HUDEP-2 (cell line): ENCODE results near the gene STEAP1.
"Not testable (repeated sequence)": the region's sequence is repeated elsewhere in the genome, so short reads cannot be mapped to it uniquely, and the experiment has no call there.

Experiments
- DNase-seq, 76 experiments: peaks; one replicate each; lab custom pipeline; 2025; ENCODE audit not compliant: unreplicated experiment in 76 of 76; lab: John Stamatoyannopoulos, UW

Gene STEAP1

DNA sequence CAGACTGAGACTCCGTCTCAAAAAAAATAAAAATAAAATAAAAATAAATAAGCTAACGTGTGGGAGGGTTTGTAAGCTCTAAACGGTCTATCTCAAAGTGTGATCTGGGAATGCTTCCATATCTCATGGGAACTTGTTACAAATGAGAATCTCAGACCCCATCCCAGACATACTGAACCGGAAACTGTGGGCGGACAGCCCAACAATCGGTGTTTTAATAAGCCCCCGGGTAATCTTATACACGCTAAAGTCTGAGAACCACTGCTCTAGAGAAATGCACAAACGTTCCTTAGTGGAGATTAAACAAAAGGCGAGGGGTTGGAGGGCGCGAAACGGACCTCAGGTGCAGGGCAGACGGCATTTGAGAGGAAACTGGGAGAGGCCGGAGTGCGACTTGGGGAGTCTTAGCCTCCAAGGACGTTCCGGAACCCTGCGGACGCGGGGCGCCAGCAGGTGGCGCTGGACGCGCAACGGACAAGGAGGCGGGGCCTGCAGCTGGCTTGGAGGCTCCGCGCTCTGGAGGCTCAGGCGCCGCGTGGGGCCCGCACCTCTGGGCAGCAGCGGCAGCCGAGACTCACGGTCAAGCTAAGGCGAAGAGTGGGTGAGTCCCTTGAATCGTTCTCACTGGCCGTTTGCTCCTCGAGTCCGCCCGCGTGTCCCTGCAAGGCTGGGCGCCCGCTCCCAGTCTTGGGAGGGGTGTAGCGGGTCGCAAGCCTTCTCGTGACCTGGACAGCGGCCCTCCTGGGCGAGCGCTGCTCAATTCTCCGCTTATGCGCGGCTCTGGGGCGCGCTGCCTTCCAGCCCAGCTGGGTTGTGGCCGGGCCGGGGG, at the start of gene STEAP1:
Gene STEAP1 (plus strand): TSS at position 527 of the 829 bp plus-strand sequence. CDS start 5,320 bp downstream, outside the sequence.
- peak in 71 of 76 experiments; percentile 9 to 88 (median 67) for DNase-seq

DNA sequence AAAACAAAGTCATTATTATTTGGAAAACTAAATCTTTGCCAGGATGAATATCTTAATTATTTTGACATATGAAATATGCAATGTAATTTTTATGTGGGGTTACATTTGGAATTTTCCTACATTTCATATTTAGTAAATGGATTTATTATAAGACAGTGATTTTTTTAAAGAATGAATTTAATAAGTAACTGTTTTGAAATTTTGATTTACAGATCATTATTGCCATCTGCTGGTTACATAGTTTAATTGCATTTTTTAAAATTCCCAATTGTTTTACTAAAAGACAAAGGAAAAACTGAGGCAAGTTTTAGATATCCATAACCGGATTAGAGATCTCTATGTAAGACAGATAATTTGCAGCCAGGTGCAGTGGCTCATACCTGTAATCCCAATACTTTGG, 39.3 kb upstream of the STEAP1 start:
- not testable (repeated sequence) for DNase-seq

DNA sequence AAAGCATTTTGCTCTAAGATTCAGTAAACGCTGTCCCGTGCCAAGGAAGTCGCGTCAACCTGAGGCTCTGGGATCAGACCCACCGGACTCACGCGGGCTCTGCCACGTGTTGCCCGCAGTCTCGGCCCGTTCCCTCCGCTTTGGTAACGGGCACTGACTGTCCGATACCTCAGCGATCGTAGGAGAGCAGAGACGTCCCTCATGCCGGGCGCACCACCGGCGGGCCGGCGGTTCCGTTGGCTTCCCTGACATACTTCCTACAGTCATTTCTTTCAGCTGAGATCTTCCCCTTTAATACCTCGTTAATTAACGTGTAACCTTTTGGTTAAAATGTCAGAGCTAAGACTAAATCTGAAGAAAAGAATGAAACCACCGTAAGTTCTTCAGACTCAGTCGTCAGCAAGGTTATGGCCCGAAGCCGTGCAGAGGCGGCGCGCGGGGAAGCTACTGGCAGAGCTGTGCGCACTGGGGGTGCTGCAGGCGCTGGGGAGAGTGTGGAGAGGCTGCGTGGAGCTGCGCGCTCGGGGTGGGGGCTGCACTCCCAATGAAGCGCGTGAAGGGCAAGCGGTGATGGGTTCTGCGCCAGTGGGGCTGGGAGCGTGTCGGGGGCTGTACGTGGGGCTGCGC, 35.6 kb upstream of the STEAP1 start:
- not testable (repeated sequence) for DNase-seq

DNA sequence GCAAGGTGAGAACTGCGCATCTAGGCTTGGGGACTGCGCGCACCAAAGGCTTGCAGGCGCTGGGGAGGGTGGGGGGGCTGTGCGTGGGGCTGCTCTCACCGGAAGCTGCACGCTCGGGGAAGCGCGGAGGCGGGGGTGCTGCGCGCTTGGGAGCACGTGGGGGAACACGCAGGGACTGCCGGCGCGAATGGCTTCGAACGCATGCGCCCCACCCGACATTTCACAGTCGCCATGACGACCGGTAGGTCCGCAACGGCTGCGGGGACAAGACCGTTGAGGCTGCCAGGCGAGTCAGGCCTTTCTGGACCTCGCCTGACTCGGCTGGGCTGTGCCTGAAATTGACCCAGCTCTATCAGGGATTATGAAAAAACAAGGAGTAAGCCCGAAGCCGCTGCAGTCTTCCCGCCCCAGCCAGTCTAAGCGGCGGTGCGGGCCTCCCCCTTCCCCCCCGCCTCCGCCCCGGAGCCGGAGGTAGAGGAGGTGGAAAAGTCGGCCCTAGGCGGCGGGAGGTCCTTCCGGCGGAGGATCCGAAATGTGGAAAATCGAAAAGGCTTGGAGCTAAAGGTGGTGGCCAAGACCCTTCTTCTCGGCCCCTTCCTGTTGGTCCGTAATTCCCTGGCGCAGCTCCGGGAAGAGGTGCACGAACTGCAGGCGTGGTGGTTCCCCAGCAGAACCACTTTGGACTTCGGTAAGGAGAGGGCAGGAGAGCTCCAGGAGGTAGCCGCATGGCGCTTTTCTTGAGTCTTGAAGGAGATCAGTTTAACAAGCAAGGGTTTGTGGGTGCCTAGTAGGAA, 34.9 kb upstream of the STEAP1 start:
- no peak for DNase-seq

DNA sequence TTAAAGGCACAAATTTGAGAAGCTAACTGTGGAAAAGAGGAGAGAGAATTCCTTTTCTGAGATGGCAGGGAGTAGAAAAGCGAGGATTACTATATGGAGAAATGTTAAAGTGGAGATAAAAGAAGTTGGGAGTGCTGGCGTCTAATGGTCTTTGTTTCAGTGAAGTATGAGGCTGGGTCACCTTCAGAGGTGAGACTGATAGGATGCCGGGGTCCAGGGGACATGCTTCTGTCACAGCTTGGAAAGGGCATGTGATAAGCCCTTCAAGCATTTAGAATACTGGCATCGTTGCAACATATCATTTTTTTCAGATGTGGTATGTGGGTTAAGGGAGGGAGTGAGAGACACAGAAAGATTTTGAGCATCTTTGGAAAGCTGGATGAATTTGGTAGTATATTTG, 34.1 kb upstream of the STEAP1 start:
- DNase-seq: not testable (repeated sequence)

DNA sequence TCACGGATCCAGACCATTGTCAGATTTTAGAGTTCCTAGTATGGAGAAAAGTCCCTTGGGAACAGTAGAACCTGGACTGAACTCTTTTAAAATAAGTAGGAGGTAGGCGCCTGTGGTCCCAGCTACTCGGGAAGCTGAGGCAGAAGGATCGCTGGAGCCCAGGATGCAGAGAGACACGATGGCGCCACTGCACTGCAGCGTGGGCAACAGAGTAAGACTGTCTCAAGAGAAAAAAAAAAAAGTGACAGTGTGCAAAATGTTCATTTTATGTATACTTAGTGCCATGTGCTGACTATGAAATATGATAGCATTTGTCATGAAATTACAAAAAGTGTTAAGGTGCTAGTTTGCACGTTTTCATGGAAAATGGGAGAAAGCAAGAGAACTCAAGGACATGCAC, 22.5 kb upstream of the STEAP1 start:
- not testable (repeated sequence) for DNase-seq

DNA sequence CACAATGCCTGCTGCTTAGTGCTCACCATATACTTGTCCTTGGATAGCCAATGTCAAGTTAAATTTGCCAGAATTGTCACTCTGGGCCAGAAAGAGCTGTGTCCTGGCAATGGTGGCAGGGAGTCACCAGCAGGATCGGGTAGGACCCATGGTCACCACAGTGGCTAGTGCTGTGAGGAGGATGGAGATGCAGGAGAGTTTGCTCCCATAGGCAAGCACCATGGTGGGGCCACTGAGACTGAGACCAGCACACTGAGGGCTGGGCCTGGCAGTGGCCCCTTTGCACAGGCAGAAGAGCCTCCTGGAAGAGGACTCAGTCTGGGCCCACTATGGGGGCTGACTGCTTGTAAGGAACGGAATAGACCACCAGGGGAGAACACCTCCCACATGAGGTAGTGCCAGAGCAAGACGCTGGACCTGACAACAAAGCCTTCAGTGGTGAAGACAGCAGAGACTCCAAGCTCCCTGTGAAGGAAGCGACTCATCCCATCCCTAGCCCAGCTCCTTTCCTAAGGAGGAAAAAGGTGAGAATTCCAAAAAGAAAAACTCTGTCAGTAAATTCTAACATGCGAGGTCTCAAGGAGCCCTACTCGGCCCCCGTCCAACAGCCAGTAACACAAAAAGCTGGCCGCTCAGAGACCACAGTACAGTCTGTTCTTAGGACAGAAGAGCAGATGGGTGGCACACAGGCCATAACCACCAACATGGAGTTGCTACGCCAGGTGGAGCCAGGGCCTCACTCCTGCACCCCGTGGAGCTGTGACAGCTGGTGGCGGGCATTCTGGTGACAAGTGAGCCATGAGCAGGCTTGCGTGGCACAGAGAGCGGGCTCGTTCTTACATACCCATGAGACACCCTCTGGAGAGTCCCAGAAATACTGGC, 6.9 kb upstream of the STEAP1 start:
- DNase-seq: not testable (repeated sequence)

DNA sequence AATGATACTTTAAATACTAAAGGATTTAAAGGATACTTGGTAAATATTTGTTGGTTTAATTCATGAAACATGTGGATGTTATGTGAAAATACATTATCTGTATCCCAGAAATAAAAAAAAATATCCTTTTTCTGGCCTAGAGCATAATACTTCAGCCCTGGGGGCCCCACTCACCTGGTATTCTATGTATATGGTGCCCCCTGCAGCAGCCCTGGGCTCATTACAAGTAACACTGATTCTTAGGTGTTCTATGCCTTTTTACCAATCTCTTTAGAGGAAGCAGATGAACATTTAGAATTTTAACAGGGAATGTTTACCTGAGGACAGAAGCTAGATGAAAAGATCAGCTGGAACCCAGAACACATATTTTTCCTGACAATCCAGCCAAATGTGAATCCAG, 4.8 kb upstream of the STEAP1 start:
- DNase-seq: peak in 7 of 76 experiments; percentile 1 to 8 (median 4)

DNA sequence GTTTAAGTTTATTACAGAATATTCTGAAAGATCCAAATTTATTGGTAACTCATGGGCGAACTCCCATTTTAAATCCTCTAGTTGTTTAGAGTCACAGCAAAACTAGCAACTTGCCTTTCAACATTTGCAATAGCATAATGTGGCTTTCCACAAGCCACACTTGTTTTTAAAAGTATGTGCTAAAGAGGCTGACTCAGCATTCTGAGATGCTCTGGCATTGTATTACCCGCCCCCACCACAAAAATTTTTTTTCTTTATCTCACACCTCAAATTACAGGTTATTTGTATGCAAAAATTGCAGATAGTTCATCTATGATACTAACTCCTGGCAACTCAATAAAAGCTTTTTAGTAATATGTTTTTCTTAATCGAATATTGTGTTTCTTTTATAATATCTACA, 2.4 kb upstream of the STEAP1 start:
- not testable (repeated sequence) for DNase-seq

DNA sequence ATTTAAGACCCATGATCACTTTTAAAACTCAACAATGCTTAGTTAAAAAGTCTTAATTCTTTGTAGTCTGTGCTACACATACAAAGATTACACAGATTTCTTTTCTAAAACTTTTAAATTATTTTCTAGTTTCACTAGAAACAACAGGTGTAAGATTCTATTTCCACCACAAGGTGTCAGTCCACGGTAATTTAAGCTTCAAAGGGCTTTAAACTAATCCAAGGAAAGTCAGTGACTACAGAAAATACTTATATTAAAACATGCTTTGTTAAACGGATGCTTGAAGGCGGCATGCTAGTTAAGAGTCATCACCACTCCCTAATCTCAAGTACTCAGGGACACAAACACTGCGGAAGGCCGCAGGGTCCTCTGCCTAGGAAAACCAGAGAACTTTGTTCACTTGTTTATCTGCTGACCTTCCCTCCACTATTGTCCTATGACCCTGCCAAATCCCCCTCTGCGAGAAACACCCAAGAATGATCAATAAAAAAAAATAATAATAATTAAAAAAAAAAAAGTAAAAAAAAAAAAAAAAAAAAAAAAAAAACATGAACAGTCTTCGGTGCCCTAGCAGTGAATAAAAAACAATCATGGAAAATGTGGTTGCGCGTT, 1.5 kb upstream of the STEAP1 start:
- DNase-seq: peak in 12 of 76 experiments; percentile 1 to 32 (median 5)

DNA sequence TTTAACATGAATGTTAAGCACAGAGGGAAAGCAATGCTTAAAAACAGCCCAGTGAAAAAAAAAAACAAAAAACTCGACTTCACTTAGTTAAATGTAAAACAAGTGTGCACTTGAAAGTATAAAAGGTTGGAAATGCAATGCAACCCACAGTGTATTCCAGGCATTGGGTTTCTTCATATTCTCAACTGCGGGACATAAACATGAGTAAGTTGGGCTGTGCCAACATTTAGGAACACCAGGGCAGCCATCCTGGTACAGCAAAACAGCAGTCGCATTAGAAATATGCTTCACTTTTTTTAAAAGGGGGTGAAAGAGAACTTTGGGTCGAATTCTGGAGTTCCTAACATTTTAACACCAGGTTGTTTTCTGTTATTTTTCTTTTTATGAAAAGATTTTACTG, 937 bp downstream of the STEAP1 start:
- DNase-seq: no peak

DNA sequence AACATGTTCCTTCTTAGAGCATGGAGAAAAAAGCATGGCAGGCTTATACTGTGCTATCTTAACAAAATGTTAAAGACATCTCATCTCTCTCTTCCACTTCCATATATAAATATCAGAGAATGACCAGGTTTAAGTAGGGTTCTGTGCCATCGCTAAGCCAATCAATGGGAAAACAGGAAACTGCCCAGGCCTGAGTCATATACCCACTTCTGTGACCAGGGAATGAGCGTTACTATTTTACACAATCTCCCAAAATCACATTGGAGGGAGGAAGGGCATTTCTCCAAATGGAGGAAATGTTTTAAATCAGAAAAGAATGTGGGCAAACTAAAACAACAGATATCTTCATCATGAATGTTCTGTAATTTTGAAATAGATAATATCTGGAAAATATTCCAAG, 3.1 kb downstream of the STEAP1 start:
- not testable (repeated sequence) for DNase-seq

DNA sequence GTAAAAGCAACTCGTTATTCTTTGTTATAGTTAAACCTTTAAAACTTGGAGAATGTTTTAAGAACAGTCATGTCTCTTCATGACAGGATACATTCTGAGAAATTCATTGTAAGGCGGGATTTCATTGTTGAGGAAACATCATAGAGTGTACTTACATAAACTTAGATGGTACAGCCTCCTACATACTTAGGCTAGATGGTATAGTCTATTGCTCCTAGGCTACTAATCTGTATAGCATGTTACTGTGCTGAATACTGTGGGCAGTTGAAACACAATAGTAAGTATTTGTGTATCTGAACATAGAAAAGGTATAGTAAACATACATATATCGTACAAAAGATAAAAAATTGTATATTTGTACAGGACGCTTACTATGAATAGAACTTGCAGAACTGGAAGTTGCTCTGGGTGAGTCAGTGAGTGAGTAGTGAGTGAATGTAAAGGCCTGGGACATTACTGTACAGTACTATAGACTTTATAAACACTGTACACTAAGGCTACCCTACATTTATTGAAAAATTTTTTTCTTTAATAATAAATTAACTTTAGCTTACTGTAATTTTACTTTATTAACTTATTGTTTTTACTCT, 3.6 kb downstream of the STEAP1 start:
- not testable (repeated sequence) for DNase-seq

DNA sequence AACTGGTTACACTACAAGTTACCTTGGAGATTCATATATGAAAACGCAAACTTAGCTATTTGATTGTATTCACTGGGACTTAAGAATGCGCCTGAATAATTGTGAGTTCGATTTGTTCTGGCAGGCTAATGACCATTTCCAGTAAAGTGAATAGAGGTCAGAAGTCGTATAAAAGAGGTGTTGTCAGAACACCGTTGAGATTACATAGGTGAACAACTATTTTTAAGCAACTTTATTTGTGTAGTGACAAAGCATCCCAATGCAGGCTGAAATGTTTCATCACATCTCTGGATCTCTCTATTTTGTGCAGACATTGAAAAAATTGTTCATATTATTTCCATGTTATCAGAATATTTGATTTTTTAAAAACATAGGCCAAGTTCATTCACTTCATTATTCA, 9.3 kb downstream of the STEAP1 start:
- no peak for DNase-seq

DNA sequence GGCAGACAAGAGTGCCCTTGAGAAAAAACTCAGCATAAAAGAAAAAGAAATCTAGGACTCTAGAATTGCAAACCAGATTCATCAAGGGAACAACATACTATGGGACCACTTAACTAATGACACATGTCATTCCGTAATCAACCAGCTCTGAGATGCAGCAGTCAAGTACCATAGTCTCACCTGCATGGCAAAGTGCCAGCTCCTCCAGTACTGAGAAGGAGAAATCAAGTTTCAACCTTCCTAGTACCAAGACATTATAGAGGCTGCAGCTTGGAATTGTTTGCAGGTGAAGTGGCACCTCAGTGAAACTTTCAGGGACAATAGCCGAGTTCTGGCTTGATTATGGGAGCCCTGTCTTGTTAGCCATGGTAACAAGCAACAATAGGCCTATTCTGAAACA, 11.5 kb downstream of the STEAP1 start:
- no peak for DNase-seq

DNA sequence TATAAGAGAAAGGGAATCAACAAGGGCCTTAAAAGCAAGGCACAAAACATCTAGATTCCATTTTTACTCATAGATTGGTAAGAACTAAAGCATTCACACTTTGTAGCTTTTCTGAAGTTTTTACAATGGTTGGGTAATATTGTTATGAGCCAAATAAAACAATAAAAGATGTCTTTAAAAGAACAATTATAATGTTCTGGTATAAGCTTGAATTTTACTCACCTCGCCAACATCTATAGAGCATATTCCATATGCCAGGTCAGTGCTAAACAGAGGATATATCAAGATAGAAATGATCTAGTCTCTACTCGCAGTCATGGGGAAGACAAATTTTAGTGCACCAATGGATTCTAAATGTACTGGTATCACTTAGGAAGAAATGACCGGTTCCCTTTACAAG, 11.9 kb downstream of the STEAP1 start:
- no peak for DNase-seq

DNA sequence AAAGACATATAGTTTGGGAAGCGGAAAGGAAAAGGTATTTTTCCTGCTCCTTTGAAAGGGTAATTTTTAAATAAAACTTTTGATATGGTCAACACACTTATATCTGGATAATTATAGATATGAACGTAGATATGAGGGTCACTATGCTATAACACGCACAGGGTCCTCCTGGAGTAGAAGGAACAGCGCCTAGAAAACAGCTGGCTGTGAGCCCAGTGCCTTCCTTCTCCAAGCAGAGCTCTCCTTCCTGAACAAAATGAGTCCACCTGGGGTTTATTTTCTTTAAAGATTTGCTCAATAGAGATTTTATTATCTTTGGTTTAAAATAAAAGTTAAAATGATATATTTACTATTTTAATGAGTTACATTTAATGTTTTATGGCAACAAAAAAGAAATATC, 13.1 kb downstream of the STEAP1 start:
- DNase-seq: no peak

DNA sequence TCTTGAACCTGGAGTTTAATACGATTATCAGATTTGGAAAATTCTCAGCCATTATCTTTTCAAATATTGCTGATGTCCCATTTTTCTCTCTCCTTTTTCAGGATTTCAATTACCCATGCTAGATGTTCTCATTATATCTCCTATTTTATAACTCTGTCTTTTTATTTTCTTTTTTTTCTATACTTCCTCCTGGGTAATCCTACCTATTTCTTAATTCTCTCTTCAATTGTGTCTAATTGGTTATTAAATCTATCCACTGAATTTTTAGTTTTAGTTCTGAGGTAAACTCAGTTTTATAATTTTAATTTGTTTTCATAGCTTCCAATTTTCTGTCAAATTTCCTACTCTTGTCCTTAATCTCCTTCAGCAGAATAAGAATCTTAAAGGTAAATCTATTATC, 15.6 kb downstream of the STEAP1 start:
- no peak for DNase-seq

DNA sequence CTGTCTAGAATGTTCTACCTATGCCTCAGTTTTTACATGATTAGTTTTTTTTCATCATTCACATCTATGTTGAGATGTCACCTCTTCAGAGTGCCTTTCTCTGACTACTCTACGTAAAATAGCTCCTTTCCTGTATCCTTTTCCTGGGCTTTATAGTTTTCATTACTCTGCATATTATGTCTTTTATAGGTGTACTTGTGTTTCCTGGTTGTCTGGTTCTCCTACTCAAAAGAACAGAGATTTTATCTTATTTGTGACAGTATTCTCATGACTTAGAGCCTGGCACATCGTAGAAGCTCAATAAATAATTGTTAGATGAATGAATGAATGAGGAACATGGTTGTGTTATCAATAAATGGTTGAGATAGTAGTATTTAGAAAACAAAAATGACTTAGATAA, 17.9 kb downstream of the STEAP1 start:
- no peak for DNase-seq

DNA sequence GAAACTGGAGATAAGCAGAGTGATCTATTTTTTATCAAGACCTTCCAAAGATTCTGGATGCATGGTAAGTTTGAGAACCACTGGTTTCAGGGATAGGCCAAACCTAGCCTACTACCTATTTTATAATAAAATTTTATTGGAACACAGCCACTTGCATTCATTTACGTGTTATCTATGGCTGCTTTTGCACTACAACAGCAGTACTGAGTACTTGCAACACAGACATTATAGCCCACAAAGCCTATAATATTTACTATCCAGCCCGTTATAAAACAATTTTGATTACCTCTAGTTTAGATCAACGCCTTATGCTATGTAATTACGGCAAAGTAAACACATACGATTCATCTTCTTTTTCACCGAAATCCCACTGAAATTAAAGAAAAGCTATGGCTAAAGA, 18.4 kb downstream of the STEAP1 start:
- DNase-seq: no peak
